HG03342 (cell line): Measurements from ENCODE around the gene RCSD1.

Experiments used
- ATAC-seq: cut with Tn5 transposase; IDR thresholded peaks from one replicate; pipeline ENCODE4 v1.9.1; 2021; ENCODE audit warnings: mild to moderate bottlenecking, moderate library complexity; ENCODE audit not compliant: unreplicated experiment

Gene RCSD1

GRCh38 chr1:167640051-167640450, 10.0 kb downstream of the RCSD1 start:
- no peak for ATAC-seq

- ATAC-seq = no peak
Observed at GRCh38 chr1:167641786-167642500, 11.9 kb downstream of the RCSD1 start.

GRCh38 chr1:167642501-167642826, 12.4 kb downstream of the RCSD1 start:
- no peak for ATAC-seq

GRCh38 chr1:167643441-167643840, 13.4 kb downstream of the RCSD1 start:
- ATAC-seq = no peak

- no peak for ATAC-seq
Observed at GRCh38 chr1:167644551-167644950, 14.5 kb downstream of the RCSD1 start.

- ATAC-seq = no peak
Observed at GRCh38 chr1:167645140-167645541, 15.1 kb downstream of the RCSD1 start.

- no peak for ATAC-seq
Observed at GRCh38 chr1:167645625-167646414, 15.8 kb downstream of the RCSD1 start.

GRCh38 chr1:167648252-167648849, 18.3 kb downstream of the RCSD1 start:
- no peak for ATAC-seq

- ATAC-seq = no peak
Observed at GRCh38 chr1:167648978-167649744, 19.1 kb downstream of the RCSD1 start.

GRCh38 chr1:167650269-167651160, 20.5 kb downstream of the RCSD1 start:
- ATAC-seq = peak; percentile 57

- no peak for ATAC-seq
Observed at GRCh38 chr1:167651161-167651693, 21.2 kb downstream of the RCSD1 start.

GRCh38 chr1:167654975-167655575, 25.0 kb downstream of the RCSD1 start:
- ATAC-seq = no peak

GRCh38 chr1:167656657-167657056, 26.6 kb downstream of the RCSD1 start:
- ATAC-seq = no peak

- no peak for ATAC-seq
Observed at GRCh38 chr1:167658574-167659328, 28.7 kb downstream of the RCSD1 start.

GRCh38 chr1:167659450-167659849, 29.4 kb downstream of the RCSD1 start:
- no peak for ATAC-seq

- no peak for ATAC-seq
Observed at GRCh38 chr1:167659881-167660280, 29.8 kb downstream of the RCSD1 start.

- no peak for ATAC-seq
Observed at GRCh38 chr1:167661527-167662426, 31.7 kb downstream of the RCSD1 start.
